Progenitor cell of endocrine pancreas (in vitro differentiated cells): ENCODE measurements around the gene LRRC57. TPM values are rescaled to one million over a fixed set of nuclear protein-coding genes. Genes with fewer than 3 reads are reported as not detected.

ENCODE experiments used
- DNase-seq: peaks from one replicate; pipeline ENCODE4 v3.0.0; 2021; ENCODE audit warnings: low spot score; ENCODE audit not compliant: unreplicated experiment
- H3K27ac Mint-ChIP-seq: 2 replicates; pipeline ENCODE4 v1.8.0; 2021; ENCODE audit warnings: mild to moderate bottlenecking, moderate library complexity, mixed read lengths
- H3K27me3 Mint-ChIP-seq: 2 replicates; pipeline ENCODE4 v1.8.0; 2021; ENCODE audit warnings: mixed read lengths
- H3K36me3 Mint-ChIP-seq: 2 replicates; pipeline ENCODE4 v1.8.0; 2022; ENCODE audit warnings: mixed read lengths; ENCODE audit not compliant: insufficient read depth
- H3K4me1 Mint-ChIP-seq: 2 replicates; pipeline ENCODE4 v1.8.0; 2021; ENCODE audit warnings: low read depth, mixed read lengths
- H3K4me3 Mint-ChIP-seq: 2 replicates; pipeline ENCODE4 v1.8.0; 2021; ENCODE audit warnings: low read depth, mild to moderate bottlenecking, moderate library complexity, mixed read lengths
- H3K9me3 Mint-ChIP-seq: 2 replicates; pipeline ENCODE4 v1.8.0; 2021; ENCODE audit warnings: low read depth, mixed read lengths
- long read RNA-seq: library from polyadenylated mRNA; unstranded; transcript quantifications from one replicate; pipeline ENCODE4 v2.0.0, GENCODE V29; 2020
- total RNA-seq: library from RNA; stranded (reverse); gene quantifications from 2 replicates; pipeline ENCODE4 v1.2.1, GENCODE V29; 2021
- TF ChIP-seq, protein P1 (sequence below): fragments of 200-600 bp; sonication (generic); IDR thresholded peaks from one replicate; pipeline ENCODE4 v1.5.0; 2021; ENCODE audit warnings: antibody characterized with exemption, mild to moderate bottlenecking; ENCODE audit not compliant: unreplicated experiment

Gene LRRC57
- 27.0 and 27.6 TPM in 2 replicates for total RNA-seq
- long read RNA-seq, full-length matches to known transcripts: 62 of 70 reads
- long read RNA-seq, partial matches to known transcripts: 1 of 70 reads
- long read RNA-seq, other reads (novel, unspliced or antisense): 7 of 70 reads

- H3K4me3 Mint-ChIP-seq: peak within 1 kb of the TSS; percentile 99
Observed at GRCh38 chr15:42548249-42549031, at the start of gene LRRC57, which contains the start of gene HAUS2. Gene LRRC57 (minus strand): TSS chr15:42548793. CDS start chr15:42548434, 359 bp downstream. Gene HAUS2 (plus strand): TSS chr15:42548838. CDS start chr15:42548873, 35 bp downstream.

GRCh38 chr15:42595626-42596240 lies 47.1 kb upstream of the LRRC57 start:
- Mint-ChIP-seq H3K27me3 (peaks cover 4% of the 10 kb centered on the region), H3K4me1 (no peaks in the 10 kb centered on the region), H3K36me3 (no peaks in the 10 kb centered on the region), H3K9me3 (no peaks in the 10 kb centered on the region), H3K4me3 (no peak overlapping the region), H3K27ac (no peak overlapping the region)
- TF ChIP-seq, protein P1, sequence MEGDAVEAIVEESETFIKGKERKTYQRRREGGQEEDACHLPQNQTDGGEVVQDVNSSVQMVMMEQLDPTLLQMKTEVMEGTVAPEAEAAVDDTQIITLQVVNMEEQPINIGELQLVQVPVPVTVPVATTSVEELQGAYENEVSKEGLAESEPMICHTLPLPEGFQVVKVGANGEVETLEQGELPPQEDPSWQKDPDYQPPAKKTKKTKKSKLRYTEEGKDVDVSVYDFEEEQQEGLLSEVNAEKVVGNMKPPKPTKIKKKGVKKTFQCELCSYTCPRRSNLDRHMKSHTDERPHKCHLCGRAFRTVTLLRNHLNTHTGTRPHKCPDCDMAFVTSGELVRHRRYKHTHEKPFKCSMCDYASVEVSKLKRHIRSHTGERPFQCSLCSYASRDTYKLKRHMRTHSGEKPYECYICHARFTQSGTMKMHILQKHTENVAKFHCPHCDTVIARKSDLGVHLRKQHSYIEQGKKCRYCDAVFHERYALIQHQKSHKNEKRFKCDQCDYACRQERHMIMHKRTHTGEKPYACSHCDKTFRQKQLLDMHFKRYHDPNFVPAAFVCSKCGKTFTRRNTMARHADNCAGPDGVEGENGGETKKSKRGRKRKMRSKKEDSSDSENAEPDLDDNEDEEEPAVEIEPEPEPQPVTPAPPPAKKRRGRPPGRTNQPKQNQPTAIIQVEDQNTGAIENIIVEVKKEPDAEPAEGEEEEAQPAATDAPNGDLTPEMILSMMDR: no peak
- DNase-seq: no peak

More at GRCh38 chr15:42548249-42549031, at the start of gene LRRC57, which contains the start of gene HAUS2:
- Mint-ChIP-seq H3K27me3 (no peaks in the 10 kb centered on the region), H3K27ac (peak within 1 kb of the TSS; percentile 98), H3K4me1 (peaks cover 18% of the 10 kb centered on the region), H3K9me3 (no peaks in the 10 kb centered on the region), H3K36me3 (peaks cover 3% of the 10 kb centered on the region)
- TF ChIP-seq, protein P1: no peak
- DNase-seq: peak; percentile 87

GRCh38 chr15:42594095-42594494 lies 45.5 kb upstream of the LRRC57 start:
- Mint-ChIP-seq H3K4me3 (no peak overlapping the region), H3K27me3 (peaks cover 4% of the 10 kb centered on the region), H3K36me3 (no peaks in the 10 kb centered on the region), H3K9me3 (no peaks in the 10 kb centered on the region), H3K4me1 (no peaks in the 10 kb centered on the region), H3K27ac (no peak overlapping the region)
- TF ChIP-seq, protein P1: no peak
- DNase-seq: no peak

GRCh38 chr15:42593143-42593542 lies 44.5 kb upstream of the LRRC57 start:
- TF ChIP-seq, protein P1: no peak
- Mint-ChIP-seq H3K36me3 (no peaks in the 10 kb centered on the region), H3K4me1 (no peaks in the 10 kb centered on the region), H3K27me3 (peaks cover 4% of the 10 kb centered on the region), H3K9me3 (no peaks in the 10 kb centered on the region), H3K27ac (no peak overlapping the region), H3K4me3 (no peak overlapping the region)
- no peak for DNase-seq

- no peak overlapping the region for H3K4me3 Mint-ChIP-seq
- no peak overlapping the region for H3K27ac Mint-ChIP-seq
- H3K4me1 Mint-ChIP-seq: no peaks in the 10 kb centered on the region
- no peaks in the 10 kb centered on the region for H3K36me3 Mint-ChIP-seq
- no peak for DNase-seq
- TF ChIP-seq, protein P1: no peak
- peaks cover 4% of the 10 kb centered on the region for H3K27me3 Mint-ChIP-seq
- H3K9me3 Mint-ChIP-seq: no peaks in the 10 kb centered on the region
Observed at GRCh38 chr15:42592716-42593115, 44.1 kb upstream of the LRRC57 start.
